H1 (cell line): ENCODE measurements around the gene SHOX. TPM values are rescaled to one million over a fixed set of nuclear protein-coding genes. Genes with fewer than 3 reads are reported as not detected.

Experiments
- CTCF ChIA-PET: fragments of 300-600 bp; sonication (Branson Sonifier 250); formaldehyde crosslinking; loops from one replicate; lab custom pipeline; 2021; ENCODE audit not compliant: partially characterized antibody; lab: Charles Lee
- POLR2A ChIA-PET: fragments of 300-600 bp; sonication (Branson Sonifier 250); formaldehyde crosslinking; loops from one replicate; lab custom pipeline; 2021; ENCODE audit warnings: inconsistent platforms; ENCODE audit not compliant: partially characterized antibody; lab: Charles Lee
- DNase-seq, 2 experiments: peaks; one replicate each; pipeline versions ENCODE4 v3.0.0 to v3.0.0-alpha.2; 2010 to 2022; ENCODE audit warnings: low spot score in 2 of 2, low read depth in 1 of 2, mixed read lengths in 1 of 2
- FAIRE-seq: peaks from 2 replicates; lab custom pipeline; 2011; peaks lifted over from hg19 to GRCh38; lab: Jason Lieb, UNC
- H2AFZ ChIP-seq: 2 replicates; pipeline ENCODE4 v1.8.1; 2012; ENCODE audit warnings: low read length, inconsistent platforms
- H2AK5ac ChIP-seq: 2 replicates; pipeline ENCODE4 v1.6.1; 2013; ENCODE audit warnings: low read depth, low read length
- H2BK120ac ChIP-seq: replicated peaks from 2 replicates; pipeline ENCODE3; 2013; ENCODE audit warnings: low read depth, low read length, inconsistent platforms
- H2BK12ac ChIP-seq: 2 replicates; pipeline ENCODE4 v1.6.1; 2013; ENCODE audit warnings: low read depth, low read length
- H2BK15ac ChIP-seq: 2 replicates; pipeline ENCODE4 v1.6.1; 2013; ENCODE audit warnings: low read length
- H2BK20ac ChIP-seq: 2 replicates; pipeline ENCODE4 v1.6.1; 2013; ENCODE audit warnings: low read length
- H2BK5ac ChIP-seq: 2 replicates; pipeline ENCODE4 v1.6.1; 2013; ENCODE audit warnings: low read depth, low read length
- H3K14ac ChIP-seq: 2 replicates; pipeline ENCODE4 v1.6.1; 2013; ENCODE audit warnings: inconsistent platforms; ENCODE audit not compliant: insufficient read length
- H3K18ac ChIP-seq: 2 replicates; pipeline ENCODE4 v1.6.1; 2013; ENCODE audit warnings: low read length; ENCODE audit errors: extremely low read depth
- H3K23ac ChIP-seq: 2 replicates; pipeline ENCODE4 v1.6.1; 2013; ENCODE audit warnings: inconsistent platforms; ENCODE audit not compliant: insufficient read length
- H3K23me2 ChIP-seq: 2 replicates; pipeline ENCODE4 v1.6.1; 2013; ENCODE audit warnings: low read depth, low read length
- H3K27ac ChIP-seq: 2 replicates; pipeline ENCODE4 v1.6.1; 2011; ENCODE audit warnings: low read depth, low read length, inconsistent platforms
- H3K27me3 ChIP-seq, 4 experiments: replicated peaks in 1 of 4; 1 replicate in 1 of 4; 2 replicates in 3 of 4; pipeline versions ENCODE4 v1.6.1 to v1.8.1; 2011 to 2013; ENCODE audit warnings: low read length in 3 of 4, mild to moderate bottlenecking in 3 of 4, inconsistent platforms in 2 of 4, mixed read lengths in 2 of 4, moderate library complexity in 1 of 4; ENCODE audit not compliant: control insufficient read depth in 3 of 4, insufficient read depth in 3 of 4; ENCODE audit errors: extremely low read depth in 1 of 4
- H3K36me3 ChIP-seq, 4 experiments: 2 replicates each; pipeline versions ENCODE4 v1.6.1 to v1.8.1; 2011 to 2013; ENCODE audit warnings: mild to moderate bottlenecking in 4 of 4, low read length in 3 of 4, moderate library complexity in 2 of 4, control low read depth in 1 of 4, inconsistent platforms in 1 of 4; ENCODE audit not compliant: insufficient read depth in 4 of 4, control insufficient read depth in 2 of 4
- H3K4ac ChIP-seq: replicated peaks from 2 replicates; pipeline ENCODE3; 2013; ENCODE audit warnings: low read length, low read depth, mixed read lengths, inconsistent platforms; ENCODE audit not compliant: insufficient read length
- H3K4me1 ChIP-seq, 4 experiments: replicated peaks in 1 of 4; 1 replicate in 1 of 4; 2 replicates in 3 of 4; pipeline versions ENCODE4 v1.6.1 to v1.8.1; 2011 to 2013; ENCODE audit warnings: low read length in 3 of 4, inconsistent platforms in 2 of 4, mixed read lengths in 1 of 4; ENCODE audit not compliant: insufficient read depth in 4 of 4, control insufficient read depth in 3 of 4
- H3K4me2 ChIP-seq, 2 experiments: 2 replicates each; pipeline versions ENCODE4 v1.6.1 to v1.8.1; 2011 to 2013; ENCODE audit warnings: low read depth in 2 of 2, low read length in 2 of 2, control low read depth in 1 of 2, inconsistent platforms in 1 of 2, mild to moderate bottlenecking in 1 of 2; ENCODE audit not compliant: insufficient read depth in 1 of 2
- H3K4me3 ChIP-seq, 4 experiments: fragments of 200-600, 300-600 bp in 1 of 4; sonication (generic), shearing (Covaris generic), sonication (Bioruptor Twin) in 1 of 4; 2 replicates each; pipeline versions ENCODE4 v1.5.1 to v1.8.1; 2011 to 2016; ENCODE audit warnings: low read length in 4 of 4, low read depth in 3 of 4, control low read depth in 2 of 4, inconsistent platforms in 2 of 4, mild to moderate bottlenecking in 2 of 4, mixed read lengths in 1 of 4, moderate library complexity in 1 of 4; ENCODE audit not compliant: insufficient read depth in 2 of 4; ENCODE audit errors: extremely low read depth in 1 of 4
- H3K56ac ChIP-seq: replicated peaks from 2 replicates; pipeline ENCODE3; 2013; ENCODE audit warnings: low read depth, mild to moderate bottlenecking, mixed read lengths, low read length, inconsistent platforms; ENCODE audit not compliant: insufficient read length
- H3K79me1 ChIP-seq: 2 replicates; pipeline ENCODE4 v1.6.1; 2013; ENCODE audit warnings: low read depth, low read length, control low read depth
- H3K79me2 ChIP-seq, 2 experiments: 2 replicates each; pipeline versions ENCODE4 v1.6.1 to v1.8.1; 2012 to 2013; ENCODE audit warnings: low read length in 2 of 2, mild to moderate bottlenecking in 2 of 2, inconsistent platforms in 1 of 2; ENCODE audit not compliant: insufficient read depth in 2 of 2, control insufficient read depth in 1 of 2
- H3K9ac ChIP-seq, 4 experiments: replicated peaks in 1 of 4; 1 replicate in 1 of 4; 2 replicates in 3 of 4; pipeline versions ENCODE4 v1.6.1 to v1.8.1; 2011 to 2013; ENCODE audit warnings: low read depth in 3 of 4, low read length in 3 of 4, control low read depth in 2 of 4, mild to moderate bottlenecking in 2 of 4, moderate library complexity in 2 of 4, inconsistent platforms in 1 of 4; ENCODE audit errors: extremely low read depth in 1 of 4
- H3K9me3 ChIP-seq, 2 experiments: 2 replicates each; pipeline versions ENCODE4 v1.6.1 to v1.8.1; 2012 to 2013; ENCODE audit warnings: mild to moderate bottlenecking in 2 of 2, moderate library complexity in 2 of 2, control low read depth in 1 of 2, inconsistent platforms in 1 of 2, low read depth in 1 of 2, low read length in 1 of 2, mixed read lengths in 1 of 2; ENCODE audit not compliant: insufficient read depth in 2 of 2
- H4K20me1 ChIP-seq, 2 experiments: replicated peaks in 1 of 2; 2 replicates each; pipeline versions ENCODE3 to v1.8.1; 2011 to 2013; ENCODE audit warnings: inconsistent platforms in 2 of 2, low read length in 2 of 2, mild to moderate bottlenecking in 1 of 2; ENCODE audit not compliant: insufficient read depth in 2 of 2, control insufficient read depth in 1 of 2
- H4K5ac ChIP-seq: 2 replicates; pipeline ENCODE4 v1.6.1; 2013; ENCODE audit warnings: low read length, low read depth, mixed read lengths, inconsistent platforms; ENCODE audit not compliant: insufficient read length
- H4K8ac ChIP-seq: 2 replicates; pipeline ENCODE4 v1.8.0; 2013; ENCODE audit warnings: mild to moderate bottlenecking, moderate library complexity, low read length, inconsistent platforms; ENCODE audit not compliant: insufficient read depth; ENCODE audit errors: extremely low read depth
- H4K91ac ChIP-seq: replicated peaks from 2 replicates; pipeline ENCODE3; 2013; ENCODE audit warnings: low read length, mixed read lengths, inconsistent platforms; ENCODE audit not compliant: insufficient read length
- EZH2 ChIP-seq: fragments of 200-600 bp; sonication (generic); IDR thresholded peaks from 2 replicates; pipeline ENCODE4 v1.7.1; 2012; ENCODE audit warnings: low read depth, mild to moderate bottlenecking, moderate library complexity, low read length, inconsistent platforms; ENCODE audit not compliant: severe bottlenecking
- MAFK ChIP-seq: IDR thresholded peaks from 2 replicates; pipeline ENCODE4 v1.6.1; 2012; ENCODE audit warnings: low read depth, mild to moderate bottlenecking, improper control_type of control experiment, low read length
- RNF2 ChIP-seq: fragments of 200-900, 300-1000 bp; sonication (generic); IDR thresholded peaks from 2 replicates; pipeline ENCODE4 v1.7.1; 2016; ENCODE audit warnings: borderline replicate concordance, low read depth, mild to moderate bottlenecking, antibody characterized with exemption, low read length; ENCODE audit not compliant: poor library complexity, severe bottlenecking; ENCODE audit errors: missing control alignments
- SAP30 ChIP-seq: fragments of 300-600 bp; sonication (generic); IDR thresholded peaks from 2 replicates; pipeline ENCODE4 v1.7.1; 2012; ENCODE audit warnings: low read length, moderate library complexity, mild to moderate bottlenecking, inconsistent platforms; ENCODE audit not compliant: insufficient read depth, insufficient replicate concordance
- SUZ12 ChIP-seq: fragments of 200-600 bp; sonication (generic); IDR thresholded peaks from 2 replicates; pipeline ENCODE4 v1.6.1; 2012; ENCODE audit warnings: mild to moderate bottlenecking, inconsistent platforms, low read length, moderate library complexity, mixed read lengths
- WGBS, 2 experiments: shearing (Covaris generic) in 1 of 2; methylation state at CpG; one replicate each; pipeline versions ENCODE4 v1.1.6 to v1.1.7; 2013 to 2015; ENCODE audit warnings: low lambda C conversion rate in 2 of 2, mixed read lengths in 2 of 2, inconsistent platforms in 1 of 2, low coverage in 1 of 2, missing lambda C conversion rate in 1 of 2; ENCODE audit not compliant: insufficient replicate concordance in 2 of 2, insufficient coverage in 1 of 2, insufficient read length in 1 of 2; ENCODE audit errors: extremely low coverage in 1 of 2, missing lambda C conversion rate in 1 of 2; 5-methylcytosine and 5-hydroxymethylcytosine counted together
- polyA plus RNA-seq, 7 experiments: library from polyadenylated mRNA; depleted of rRNA in 3 of 7; stranded (reverse) in 5 of 7; unstranded in 2 of 7; fragments of >200 nt in 5 of 7; fragments of 200-250 nt in 2 of 7; gene quantifications; 1 replicate in 5 of 7; 2 replicates in 1 of 7; 4 replicates in 1 of 7; pipeline versions ENCODE4 v1.2.1 to v1.2.3, GENCODE V29; 2011 to 2013; ENCODE audit warnings: missing spikeins in 2 of 7, mixed read lengths in 2 of 7
- total RNA-seq: library from RNA; stranded (reverse); fragmentation: NEBNext Ultra II Directional; extraction: Animal tissue kit (Norgen Biotek cat#: 25700); gene quantifications from 2 replicates; pipeline ENCODE4 v1.2.1, GENCODE V29; 2021

The SHOX gene
- total and polyA plus RNA-seq, 2 of the 8 experiments (the other 6 are each of a cell fraction or from before 2014, with no cell fraction given): 0.05 to 0.15 TPM

- 17% methylated on average over 15 of the region's 15 CpGs; no CpG with 5 or more reads in 1 of the 2 experiments for WGBS, 2 experiments
- Histone ChIP-seq H3K4me3 (0 out of 8 replicates have a peak overlapping the region, but pooled peaks of 1 of the 4 experiments have one; percentile 3), H2BK15ac (no peak overlapping the region), H2BK5ac (no peak overlapping the region), H3K79me2 (no peaks in the 10 kb centered on the region), H3K23ac (no peak overlapping the region), H4K8ac (no peak overlapping the region), H3K23me2 (peaks cover 4% of the 10 kb centered on the region; the same call in 1 of the 2 replicates), H3K4me2 (peak overlapping the region; percentile 28 to 36; a peak in 3 of 4 replicates), H3K9me3 (no peaks in the 10 kb centered on the region), H3K27me3 (peaks cover 62 to 94% (median 81%) of the 10 kb centered on the region in 4 experiments), H4K5ac (no peak overlapping the region), H3K56ac (no peak overlapping the region)
- peak in 1 of 2 experiments; percentile 55 for DNase-seq
- peak; percentile 93 for TF ChIP-seq SUZ12
- peak; percentile 19 for TF ChIP-seq RNF2
- no peak for TF ChIP-seq SAP30
- no peak for TF ChIP-seq MAFK
- peak; percentile 95 for TF ChIP-seq EZH2
- TF ChIP-seq, all 59 proteins: peak for 3
- Histone ChIP-seq H3K14ac (no peak overlapping the region), H2AK5ac (0 out of 2 replicates have a peak overlapping the region, but pooled peaks have one; percentile 13), H3K4ac (no peak overlapping the region), H2BK12ac (peak overlapping the region; percentile 97; the same call in 1 of the 2 replicates), H2AFZ (no peak overlapping the region), H3K9ac (no peak overlapping the region), H3K27ac (no peak overlapping the region), H3K18ac (peak overlapping the region; percentile 19), H4K91ac (no peak overlapping the region), H3K79me1 (no peaks in the 10 kb centered on the region), H3K36me3 (peaks cover 0 to 8% (median 0%) of the 10 kb centered on the region in 4 experiments; a peak in 1 of 8 replicates), H4K20me1 (peaks cover 4 to 7% of the 10 kb centered on the region in 2 experiments), H3K4me1 (peaks cover 10 to 19% (median 12%) of the 10 kb centered on the region in 4 experiments), H2BK120ac (no peak overlapping the region), H2BK20ac (peak overlapping the region; percentile 86; the same call in 1 of the 2 replicates)
- POLR2A ChIA-PET: no interaction called here
- FAIRE-seq: no peak
- CTCF ChIA-PET: no interaction called here
These were observed 3.0 kb upstream of the SHOX start for GRCh38 chrX:627510-627981.
